ENCODE results near the gene RTL1. TPM values are rescaled to one million over a fixed set of nuclear protein-coding genes. Genes with fewer than 3 reads are reported as not detected.

Gene RTL1
- polyA plus RNA-seq, 4 donors, result 0.04 to 0.12 (median 0.07) TPM

- DNase-seq (ENCODE audit: low read depth in 4 of 4, low spot score in 3 of 4), result no peak
Measured at GRCh38 chr14:100854435-100854834, 49.1 kb downstream of the RTL1 start.

DNA sequence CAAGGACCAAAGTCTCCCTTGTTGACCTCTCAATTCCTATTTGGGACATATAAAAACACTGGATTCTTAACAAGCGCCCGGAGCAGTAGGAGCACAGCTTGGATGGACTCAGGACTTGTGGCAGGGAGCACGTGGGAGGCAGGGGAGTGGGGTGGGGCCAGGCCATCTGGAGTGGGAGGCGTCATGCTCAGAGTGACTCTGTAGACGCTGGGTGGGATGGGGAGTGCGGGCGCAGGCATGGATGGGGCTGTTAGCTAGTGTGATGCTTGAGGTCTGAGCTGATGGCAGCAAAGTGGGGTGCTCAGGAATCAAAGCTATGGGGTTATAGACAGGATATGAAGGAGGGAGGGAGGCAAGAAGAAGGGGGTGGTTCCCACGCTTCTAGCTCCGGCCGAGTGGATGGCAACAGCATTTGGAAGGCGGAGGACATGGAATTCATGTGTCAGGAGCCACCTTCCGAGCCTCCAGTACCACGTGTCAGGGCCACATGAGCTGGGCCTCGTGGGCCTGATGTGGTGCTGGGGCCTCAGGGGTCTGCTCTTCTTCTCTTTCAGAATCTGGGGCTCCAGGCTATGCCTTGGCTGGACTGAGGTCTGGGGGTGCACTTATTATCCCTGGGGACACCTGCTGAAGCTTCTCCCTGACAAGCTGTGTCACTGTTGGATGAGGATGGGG, 51.4 kb downstream of the RTL1 start:
- no peak for DNase-seq (ENCODE audit: low read depth in 4 of 4, low spot score in 3 of 4)

GRCh38 chr14:100851586-100851916, 52.0 kb downstream of the RTL1 start:
- no peak for DNase-seq (ENCODE audit: low read depth in 4 of 4, low spot score in 3 of 4)

- no peak for DNase-seq (ENCODE audit: low read depth in 4 of 4, low spot score in 3 of 4)
Measured at GRCh38 chr14:100850841-100851585, 52.5 kb downstream of the RTL1 start.

- DNase-seq (ENCODE audit: low read depth in 4 of 4, low spot score in 3 of 4), result no peak
Measured at GRCh38 chr14:100849115-100849781, 54.3 kb downstream of the RTL1 start.

- DNase-seq (ENCODE audit: low read depth in 4 of 4, low spot score in 3 of 4), result no peak
Measured at GRCh38 chr14:100846309-100846859, 57.1 kb downstream of the RTL1 start.

DNA sequence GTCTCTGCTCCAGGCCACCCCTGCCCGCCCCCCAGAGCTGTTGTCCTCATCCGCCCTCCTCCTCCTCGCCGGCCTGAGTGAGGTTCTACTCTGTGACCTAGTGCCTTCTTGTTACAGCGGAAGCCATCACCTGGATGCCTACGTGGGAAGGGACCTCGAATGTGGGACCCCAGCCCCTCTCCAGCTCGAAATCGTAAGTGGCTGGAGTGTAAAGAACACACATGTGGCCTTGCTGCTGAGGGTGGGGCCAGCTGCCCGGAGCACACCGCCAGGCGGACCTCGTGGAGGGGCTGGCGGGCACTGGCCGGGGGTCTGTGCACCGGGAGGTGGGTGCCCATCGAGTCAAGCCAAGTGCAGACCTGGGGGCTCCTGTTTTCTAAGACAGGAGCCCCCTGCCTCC, 58.2 kb downstream of the RTL1 start:
- no peak for DNase-seq (ENCODE audit: low read depth in 4 of 4, low spot score in 3 of 4)

GRCh38 chr14:100844846-100845245, 58.7 kb downstream of the RTL1 start:
- no peak for DNase-seq (ENCODE audit: low read depth in 4 of 4, low spot score in 3 of 4)

DNA sequence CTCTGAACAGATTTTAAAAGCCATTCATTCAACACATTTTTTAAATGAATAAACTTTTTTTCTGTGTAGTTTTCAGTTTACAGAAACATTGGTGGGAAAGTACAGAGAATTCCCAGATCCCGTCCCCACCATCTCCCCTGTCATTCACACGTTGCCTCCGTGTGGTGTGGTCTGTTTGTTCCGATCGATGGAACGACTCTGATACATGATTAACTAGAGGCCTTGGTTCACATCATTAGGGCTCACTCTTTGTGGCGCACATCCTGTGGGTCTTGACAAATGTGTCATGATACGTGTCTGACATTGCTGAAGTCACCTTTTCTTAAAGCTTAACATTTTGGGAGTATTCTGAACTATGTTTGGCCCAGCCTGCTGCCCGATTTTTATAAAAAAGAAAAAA, 59.1 kb downstream of the RTL1 start:
- no peak for DNase-seq (ENCODE audit: low read depth in 4 of 4, low spot score in 3 of 4)

DNA sequence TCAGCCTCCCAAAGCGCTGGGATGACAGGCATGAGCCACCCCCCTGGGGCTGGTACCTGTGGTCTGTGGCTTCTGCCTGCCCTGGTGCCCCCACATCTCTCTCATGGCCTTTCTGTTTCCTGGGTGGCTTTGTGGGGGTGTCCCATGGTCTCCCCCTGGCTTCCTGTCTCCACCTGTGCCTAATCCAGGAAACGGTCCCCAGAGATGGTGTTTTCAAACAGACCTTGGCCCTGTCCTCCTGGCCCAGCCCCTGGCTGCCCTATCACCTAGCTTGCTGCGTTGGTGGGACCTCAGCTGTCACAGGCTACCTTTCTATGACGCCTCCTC, 59.5 kb downstream of the RTL1 start:
- DNase-seq (ENCODE audit: low read depth in 4 of 4, low spot score in 3 of 4), result no peak

GRCh38 chr14:100842799-100843198, 60.7 kb downstream of the RTL1 start:
- no peak for DNase-seq (ENCODE audit: low read depth in 4 of 4, low spot score in 3 of 4)

DNA sequence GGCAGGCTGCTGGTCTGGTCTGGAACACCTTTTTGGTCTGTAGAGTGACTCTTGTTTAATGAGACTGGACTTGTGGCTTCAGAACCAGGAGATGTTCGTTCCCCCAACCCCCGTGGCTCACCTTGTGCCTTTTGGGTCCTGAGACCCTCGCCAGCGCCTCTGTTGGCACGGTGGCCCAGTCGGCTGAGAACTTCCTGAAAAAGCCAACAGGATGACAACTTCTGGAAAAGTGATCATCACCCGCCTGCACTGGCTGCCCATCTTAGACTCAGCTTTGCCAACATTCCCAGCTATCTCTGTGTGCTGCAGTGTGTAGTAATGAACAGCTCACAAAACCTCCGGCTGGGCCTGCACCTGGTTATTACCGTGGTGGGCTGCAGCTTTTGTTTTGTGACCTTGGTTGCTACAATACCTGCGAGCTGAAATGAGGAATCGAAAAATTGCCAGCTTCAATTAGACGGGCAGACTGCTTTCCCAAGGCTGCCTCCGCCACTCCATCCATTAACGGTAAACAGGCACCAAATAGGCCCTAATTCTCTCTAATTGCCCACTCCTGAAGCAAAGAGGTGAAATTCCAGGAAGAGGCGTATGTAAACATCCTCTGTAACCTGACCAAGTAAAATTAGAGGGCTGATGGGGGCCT, 61.6 kb downstream of the RTL1 start:
- no peak for DNase-seq (ENCODE audit: low read depth in 4 of 4, low spot score in 3 of 4)

- DNase-seq (ENCODE audit: low read depth in 4 of 4, low spot score in 3 of 4), result no peak
Measured at GRCh38 chr14:100841066-100841760, 62.3 kb downstream of the RTL1 start.

GRCh38 chr14:100840286-100841065, 63.0 kb downstream of the RTL1 start:
- DNase-seq (ENCODE audit: low read depth in 4 of 4, low spot score in 3 of 4), result no peak

DNA sequence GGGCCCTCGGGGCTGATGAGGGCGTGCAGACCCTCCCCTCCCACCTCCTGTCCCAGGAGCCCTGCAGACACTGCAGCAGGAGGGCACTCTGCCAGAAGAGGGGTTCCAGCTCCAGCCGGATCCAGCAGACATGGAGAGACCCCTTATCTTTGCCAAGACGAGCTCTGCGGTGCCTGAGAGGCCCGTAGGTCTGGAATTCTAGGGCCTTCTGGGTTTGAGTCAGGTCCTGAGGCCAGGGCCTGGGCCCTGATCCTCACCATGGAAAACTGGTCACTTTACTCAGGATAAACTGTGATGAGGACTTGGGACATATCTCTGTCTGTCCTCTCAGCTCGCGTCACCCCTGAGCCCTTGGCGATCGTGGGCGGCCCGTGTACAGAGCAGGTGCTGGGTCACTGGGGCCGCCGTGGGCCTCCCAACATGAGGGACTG, 63.8 kb downstream of the RTL1 start:
- no peak for DNase-seq (ENCODE audit: low read depth in 4 of 4, low spot score in 3 of 4)

GRCh38 chr14:100839315-100839585, 64.3 kb downstream of the RTL1 start:
- DNase-seq (ENCODE audit: low read depth in 4 of 4, low spot score in 3 of 4), result no peak

- DNase-seq (ENCODE audit: low read depth in 4 of 4, low spot score in 3 of 4), result no peak
Measured at GRCh38 chr14:100838493-100839314, 64.8 kb downstream of the RTL1 start.

DNA sequence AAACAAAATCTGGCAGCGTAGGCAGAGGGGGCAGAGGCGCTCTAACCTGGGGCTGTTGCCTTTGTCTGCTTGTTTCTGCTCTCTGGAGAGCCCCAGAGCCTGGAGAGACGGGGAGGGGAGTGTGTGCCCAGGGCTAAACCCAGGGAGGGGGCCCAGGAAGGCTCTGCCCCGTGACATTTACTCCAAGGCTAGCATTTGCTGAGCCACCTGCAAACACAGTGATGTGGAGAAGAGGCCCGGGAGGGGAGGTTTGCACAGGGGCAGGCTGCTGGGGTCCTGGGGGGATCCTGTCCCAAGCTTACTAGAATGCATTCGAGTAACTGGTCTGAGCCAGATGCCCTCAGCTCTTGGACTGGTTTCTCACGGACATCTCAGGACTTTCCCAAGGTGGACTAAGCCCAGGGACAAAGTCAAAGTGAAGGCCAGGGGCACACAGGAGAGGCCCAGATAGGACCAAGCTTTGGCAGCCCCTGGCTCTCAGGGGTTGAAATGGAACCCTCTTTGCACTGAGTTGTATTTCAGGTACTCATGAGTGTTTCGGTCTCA, 65.6 kb downstream of the RTL1 start:
- DNase-seq (ENCODE audit: low read depth in 4 of 4, low spot score in 3 of 4), result no peak

Data from left renal pelvis (tissue), 4 donors.